ENCODE data around the gene TSEN15.
"Not testable (repeated sequence)": the region's sequence is repeated elsewhere in the genome, so short reads cannot be mapped to it uniquely, and the experiment has no call there.

- TF ChIP-seq CSRNP3 (CRISPR knock-in tag; IDR thresholded peaks at IDR 0.05); CREB5 (CRISPR knock-in tag; IDR thresholded peaks at IDR 0.05; ENCODE audit: low read depth): not testable (repeated sequence)
Observed at GRCh38 chr1:184043315-184043714, 8.2 kb upstream of the TSEN15 start.

All from SK-N-SH treated with all-trans-retinoic acid at 6 μM for 48 hours (cell line).